GM21367 (cell line): Measurements from ENCODE around the gene C14orf93.
"Not testable (repeated sequence)": the region's sequence is repeated elsewhere in the genome, so short reads cannot be mapped to it uniquely, and the experiment has no call there.

Experiments
- ATAC-seq: cut with Tn5 transposase; IDR thresholded peaks from one replicate; pipeline ENCODE4 v1.9.1; 2021; ENCODE audit not compliant: unreplicated experiment

C14orf93 gene

DNA sequence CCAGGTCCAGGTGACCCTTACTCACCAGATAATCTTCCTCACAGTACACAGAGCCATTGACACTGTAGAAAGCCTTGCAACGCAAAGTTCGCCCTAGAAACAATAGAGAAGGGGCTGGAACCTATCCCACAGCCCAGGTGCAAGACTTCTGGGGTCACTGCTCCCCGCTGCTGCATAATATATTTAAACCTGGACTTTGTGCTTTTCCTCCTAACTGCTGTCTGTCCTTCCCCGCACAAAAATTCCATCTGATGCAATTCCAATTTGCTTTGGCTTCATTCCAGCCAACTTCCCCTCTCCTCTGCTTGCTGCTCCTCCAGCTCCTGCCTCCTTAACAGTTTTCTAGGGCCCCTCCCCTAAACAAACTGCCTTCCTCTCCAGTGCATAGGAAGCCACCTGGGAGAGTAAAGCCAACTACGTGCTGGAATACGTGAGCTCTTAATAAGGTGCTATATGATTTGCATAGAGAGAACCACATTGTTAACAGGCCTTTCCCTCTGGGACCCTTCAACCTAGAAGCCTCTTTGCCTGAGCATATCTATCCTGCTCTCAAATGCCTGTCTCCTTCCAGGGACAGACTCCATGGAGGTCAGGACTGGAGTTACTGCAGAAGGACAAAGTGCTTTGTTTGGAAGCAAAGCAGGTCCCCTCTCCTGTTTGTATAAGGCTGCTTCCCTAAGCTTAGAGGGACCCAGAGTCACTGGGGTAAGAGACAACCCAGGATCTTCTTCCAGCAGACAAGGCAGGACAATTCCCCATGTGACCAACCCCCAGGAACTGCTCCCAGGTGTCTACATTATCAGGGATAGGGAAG is 33.1 kb downstream of the C14orf93 start:
- no peak for ATAC-seq

DNA sequence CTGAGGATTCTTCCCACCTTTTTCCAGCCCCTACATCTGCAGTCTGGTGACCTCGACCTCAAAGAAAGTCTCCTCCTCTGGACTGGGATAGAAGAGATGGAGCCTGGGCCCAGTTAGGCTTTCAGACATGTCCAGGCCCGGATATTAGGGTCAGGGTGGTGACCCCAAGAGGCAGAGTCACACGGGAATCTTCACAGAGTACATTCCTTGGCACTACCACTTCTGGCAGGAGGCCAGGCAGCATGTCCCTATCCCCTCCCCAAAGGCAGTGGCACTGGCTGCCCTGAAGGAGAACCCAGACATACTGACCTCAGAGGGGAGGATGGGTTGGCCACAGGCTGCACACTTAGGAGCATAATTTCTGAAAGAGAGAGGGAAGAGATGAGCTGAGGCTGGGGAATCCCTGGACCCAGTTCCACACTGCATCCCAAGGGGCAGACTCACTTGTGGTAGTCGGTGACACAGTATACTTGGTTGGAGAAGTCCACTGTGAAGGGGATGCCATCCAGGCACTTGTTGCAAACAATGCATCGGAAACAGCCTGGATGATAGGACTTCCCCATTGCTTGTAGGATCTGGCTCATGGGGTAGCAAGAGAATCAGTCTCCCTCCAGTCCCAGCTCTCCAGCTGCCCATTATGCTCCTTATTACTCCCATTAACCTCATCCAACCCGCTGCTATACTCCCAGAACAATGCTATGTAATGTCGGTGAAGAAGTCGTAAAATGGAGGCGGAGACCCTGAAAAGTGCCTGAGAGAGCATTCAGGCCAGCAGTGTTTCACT is 35.2 kb downstream of the C14orf93 start:
- ATAC-seq, result no peak

DNA sequence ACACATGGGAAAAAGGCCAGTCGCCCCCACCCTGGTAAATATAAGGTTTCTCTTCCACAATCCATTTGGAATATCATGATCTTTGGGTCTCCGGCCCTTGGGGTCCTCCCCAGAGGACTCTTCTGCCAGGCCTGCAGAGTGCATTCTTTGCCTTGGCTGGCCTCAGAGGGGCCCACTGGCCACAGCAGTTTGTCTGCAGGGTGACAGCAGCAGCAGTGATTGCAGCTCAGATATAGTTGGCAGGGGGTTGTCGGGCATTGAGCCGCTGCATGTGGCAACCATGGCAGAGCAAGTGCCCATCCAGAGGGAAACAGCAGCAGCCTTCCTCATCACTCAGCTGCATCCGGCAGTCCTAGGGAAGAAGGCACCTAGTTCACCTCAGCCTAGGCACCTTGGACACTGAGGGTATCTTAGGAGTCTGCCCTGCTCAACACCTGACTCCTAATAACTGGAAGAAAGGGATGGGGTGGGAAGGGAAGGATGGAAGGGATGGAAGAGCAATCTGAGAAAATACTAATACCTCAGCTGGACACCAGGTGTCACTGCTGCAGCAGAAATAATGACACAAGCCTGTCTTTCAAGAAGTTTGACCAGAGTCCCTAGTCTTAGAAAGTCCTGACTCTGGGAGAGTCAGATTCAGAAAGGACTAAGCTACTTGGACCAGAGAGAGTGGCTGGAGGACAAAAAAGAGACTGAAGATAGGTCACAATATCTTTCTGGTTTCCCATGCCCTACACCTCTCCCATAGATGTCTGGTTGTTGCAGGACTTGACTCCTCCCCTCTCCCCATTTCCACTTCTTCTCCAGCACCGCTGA is 36.5 kb downstream of the C14orf93 start:
- ATAC-seq, result peak; percentile 50

DNA sequence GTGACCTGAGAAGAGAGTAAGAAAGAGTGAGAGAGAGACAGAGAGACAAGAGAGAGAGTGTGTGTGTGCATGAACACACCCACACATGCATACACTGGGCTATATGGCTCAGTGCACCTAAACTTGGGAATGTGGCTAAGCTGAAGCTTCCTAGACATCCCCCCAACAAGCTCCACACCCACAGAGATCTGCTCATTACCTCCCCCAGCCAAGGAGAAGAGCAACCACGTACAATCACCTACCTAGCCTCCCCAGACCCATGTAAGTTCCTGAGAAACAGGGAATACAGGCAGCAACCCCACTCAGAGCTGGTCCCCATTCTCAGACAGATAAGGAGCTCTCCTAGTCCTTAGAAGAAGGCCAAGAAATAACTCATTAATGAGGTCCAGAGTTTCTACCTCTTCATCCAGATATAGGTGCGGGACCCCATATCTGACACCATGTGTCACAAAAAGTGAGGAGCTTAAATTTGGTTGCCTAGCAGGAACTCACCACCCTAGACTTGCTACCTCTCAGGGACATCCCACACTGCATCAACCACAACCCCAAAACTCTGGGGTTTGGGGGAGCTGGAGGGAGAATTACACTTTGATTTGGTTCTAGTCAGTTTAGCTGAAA is 37.5 kb downstream of the C14orf93 start:
- no peak for ATAC-seq

DNA sequence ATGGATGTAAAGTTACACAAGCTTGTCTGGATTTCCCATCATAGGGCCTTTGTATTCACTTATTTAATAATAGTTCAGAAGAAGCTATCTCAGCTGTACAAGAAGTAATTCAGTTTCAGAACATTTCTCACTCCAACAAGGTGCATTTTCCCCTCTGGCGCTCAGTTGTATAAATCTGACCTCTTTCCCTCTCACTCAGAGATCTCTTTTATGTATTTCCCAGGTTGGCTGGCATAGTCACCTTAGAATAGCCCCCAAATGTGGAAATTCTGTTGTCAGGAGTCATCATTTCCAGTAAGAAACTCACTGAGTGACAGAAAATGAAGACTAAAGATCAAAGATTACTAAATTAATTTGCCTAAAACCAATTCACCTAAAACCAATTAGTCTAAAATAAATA is 38.8 kb downstream of the C14orf93 start:
- no peak for ATAC-seq

DNA sequence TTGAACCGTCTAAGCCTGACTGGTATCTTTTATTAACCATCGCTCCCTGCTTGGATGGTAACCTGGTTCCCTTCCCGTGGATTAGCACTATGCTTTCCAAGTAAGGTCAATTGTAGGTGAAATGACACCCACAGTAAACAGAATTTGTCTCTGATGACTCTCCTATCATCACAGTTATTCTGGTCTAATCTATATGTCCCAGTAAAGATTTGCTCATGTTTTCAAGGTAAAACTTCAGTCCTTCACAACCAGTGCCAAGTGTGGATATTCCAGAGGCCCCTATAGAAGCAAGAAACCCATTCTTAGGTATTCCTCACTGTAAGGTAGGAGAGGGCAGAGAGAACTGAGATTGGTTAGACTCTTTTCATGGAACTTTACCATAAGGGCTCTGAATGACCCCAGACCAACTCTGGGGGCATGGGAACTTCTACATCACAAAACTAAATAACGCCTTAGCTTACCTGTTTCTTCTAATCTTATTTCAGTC is 43.1 kb downstream of the C14orf93 start:
- no peak for ATAC-seq

DNA sequence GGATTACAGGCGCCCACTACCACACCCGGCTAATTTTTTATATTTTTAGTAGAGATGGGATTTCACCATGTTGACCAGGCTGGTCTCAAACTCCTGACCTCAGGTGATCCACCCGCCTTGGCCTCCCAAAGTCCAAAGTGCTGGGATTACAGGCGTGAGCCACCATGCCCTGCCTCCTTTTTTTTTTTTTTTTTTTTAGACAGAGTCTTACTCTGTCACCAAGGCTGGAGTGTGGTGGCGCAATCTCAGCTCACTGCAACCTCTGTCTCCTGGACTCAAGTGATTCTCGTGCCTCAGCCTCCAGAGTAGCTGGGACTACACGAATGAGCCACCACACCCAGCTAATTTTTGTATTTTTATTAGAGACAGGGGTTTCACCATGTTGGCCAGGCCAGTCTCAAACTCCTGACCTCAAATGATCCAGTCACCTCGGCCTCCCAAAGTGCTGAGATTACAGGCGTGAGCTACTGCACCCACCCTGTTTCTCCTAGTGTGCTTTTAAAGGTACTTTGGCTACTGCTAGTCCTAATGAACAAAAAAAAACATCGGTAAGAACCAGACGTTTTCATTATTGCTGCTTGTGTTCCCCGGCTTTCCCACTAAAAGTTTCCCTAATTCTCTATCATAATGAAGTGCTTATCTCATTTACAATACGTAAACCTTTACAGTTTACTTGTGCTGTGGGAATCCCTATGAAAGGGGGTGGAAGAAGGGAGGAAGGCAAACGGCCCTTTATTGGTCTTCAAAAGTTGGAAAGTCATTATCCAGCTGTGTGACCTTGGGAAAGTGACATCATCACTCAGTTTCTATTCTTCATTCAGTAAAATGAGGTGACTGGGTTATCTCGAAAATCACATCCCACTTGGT is 43.8 kb downstream of the C14orf93 start:
- ATAC-seq, result not testable (repeated sequence)

DNA sequence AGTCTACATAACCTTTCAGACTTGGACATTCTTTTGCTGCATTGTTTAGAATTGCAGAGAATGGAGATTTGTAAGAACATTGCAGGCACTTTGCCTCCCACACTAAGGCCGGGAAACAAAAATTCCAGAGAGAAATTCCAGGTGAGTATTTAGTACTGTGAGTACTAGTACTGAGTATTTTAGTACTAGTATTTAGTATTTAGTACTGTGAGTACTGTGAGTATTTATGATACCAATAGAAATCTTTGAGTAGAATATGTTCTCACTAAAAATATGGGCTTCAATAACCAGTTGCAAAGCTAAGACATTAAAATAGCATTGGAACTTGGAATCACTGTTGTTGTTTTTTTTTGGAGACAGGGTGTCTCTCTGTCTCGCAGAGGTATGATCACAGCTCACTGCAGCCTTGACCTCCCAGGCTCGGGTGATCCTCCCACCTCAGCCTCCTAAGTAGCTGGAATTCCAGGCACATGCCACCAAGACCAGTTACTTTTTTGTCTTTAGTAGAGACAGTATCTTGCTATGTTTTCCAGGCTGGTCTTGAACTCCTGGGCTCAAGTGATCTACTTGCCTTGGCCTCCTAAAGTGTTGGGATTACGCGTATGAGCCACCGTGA is 47.8 kb downstream of the C14orf93 start:
- no peak for ATAC-seq

DNA sequence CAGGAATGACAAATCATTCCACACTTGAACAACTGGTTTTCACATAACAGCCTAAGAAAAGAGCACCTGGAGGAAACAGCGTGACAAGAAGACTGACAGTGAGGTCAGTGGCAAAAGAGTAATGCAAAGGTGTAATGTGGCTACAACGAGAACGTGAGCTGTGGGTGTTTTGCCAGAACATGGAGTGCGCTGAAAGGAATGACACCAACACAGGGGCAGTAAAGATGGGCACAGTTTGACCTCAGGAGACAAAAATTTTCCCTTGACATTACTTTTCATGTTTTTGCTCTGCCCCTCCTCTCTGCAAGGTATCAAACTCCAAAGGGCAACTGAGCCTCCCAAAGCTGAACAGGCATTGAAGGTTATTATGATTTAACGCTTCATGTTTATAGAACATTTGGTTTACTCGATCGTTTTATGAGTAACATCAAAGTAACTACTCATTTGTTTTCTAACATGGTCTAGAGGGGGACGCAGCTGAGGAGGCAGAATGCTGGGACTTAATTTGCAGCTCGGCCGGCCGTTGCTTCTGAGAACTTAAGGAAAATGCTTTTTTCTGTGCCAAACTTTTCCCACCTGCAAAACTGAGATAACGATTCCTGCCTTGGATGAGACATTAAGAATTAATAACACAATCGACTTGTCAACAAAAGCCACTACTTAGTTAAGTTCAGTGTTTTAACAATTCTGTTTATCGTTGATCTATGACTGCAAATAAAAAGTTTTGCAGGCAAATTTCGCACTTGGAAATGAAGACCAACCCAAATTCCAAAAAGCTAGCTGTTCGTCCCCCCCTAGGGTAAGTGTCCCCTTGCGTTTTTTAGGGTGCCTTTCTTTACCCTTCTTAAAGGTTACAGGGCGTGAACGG is 54.0 kb downstream of the C14orf93 start:
- ATAC-seq, result no peak

DNA sequence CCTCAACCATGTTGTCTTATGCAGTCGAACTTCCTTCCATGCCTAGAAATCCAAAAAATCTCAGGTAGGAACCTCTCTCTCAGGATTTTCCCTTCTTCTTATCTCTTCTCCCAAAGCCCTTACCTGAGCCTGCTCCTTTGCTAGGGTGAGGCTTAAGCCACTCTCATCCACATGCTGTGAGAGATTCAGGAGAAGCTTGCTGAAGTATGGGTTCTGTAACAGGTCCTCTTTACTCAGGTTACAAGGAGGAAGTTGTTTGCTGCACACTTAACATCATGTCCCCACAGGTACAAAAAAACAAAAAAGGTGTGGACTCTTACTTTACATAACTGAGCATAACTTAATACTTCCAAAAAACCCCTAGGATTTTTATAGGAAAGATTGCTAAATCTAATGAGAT is 57.5 kb downstream of the C14orf93 start:
- ATAC-seq, result no peak

DNA sequence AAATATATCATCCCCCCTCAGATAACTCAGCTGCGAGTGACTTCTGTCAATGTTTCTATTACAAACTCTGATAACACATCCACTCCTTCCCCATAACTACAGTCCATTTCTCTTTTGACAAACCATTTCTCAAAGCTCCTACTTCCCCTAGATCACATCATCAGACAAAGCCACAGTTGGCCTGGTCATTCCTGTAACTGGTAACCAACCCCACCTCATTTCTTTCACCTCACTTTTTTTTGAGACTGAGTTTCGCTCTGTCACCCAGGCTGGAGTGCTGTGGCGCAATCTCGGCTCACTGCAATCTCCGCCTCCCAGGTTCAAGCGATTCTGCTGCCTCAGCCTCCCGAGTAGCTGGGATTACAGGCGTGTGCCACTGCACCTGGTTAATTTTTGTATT is 58.1 kb downstream of the C14orf93 start:
- not testable (repeated sequence) for ATAC-seq

DNA sequence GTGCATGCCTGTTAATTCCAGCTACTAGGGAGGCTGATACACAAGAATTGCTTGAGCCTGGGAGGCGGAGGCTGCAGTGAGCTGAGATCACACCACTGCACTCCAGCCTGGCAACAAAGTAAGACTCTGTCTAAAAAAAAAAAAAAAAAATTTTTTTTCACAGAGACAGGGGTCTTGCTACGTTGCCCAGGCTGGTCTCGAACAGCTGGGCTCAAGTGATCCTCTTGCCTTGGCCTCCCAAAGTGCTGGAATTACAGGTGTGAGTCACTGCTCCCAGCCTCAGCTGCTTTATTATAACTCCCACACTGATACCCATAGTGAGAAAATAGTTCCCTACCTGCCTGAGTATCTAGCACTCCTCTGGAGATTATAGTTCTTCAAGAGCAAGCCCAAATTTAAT is 64.3 kb downstream of the C14orf93 start:
- ATAC-seq, result no peak

DNA sequence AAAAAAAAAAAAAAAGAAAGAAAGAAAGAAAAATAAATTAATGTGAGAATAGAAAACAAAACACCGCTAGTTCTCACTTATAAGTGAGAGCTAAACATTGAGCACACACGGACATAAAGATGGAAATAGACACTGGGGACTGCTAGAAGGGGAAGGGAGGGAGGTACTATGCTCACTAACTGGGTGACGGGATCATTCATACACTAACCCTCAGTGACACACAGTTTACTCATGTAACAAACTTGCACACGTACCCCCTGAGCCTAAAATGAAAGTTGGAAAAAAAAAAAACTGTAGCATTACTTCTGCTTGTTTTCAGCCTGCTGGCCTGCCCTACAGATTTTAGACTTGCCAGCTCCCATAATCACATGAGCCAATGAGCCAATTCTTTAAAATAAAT is 70.3 kb downstream of the C14orf93 start:
- no peak for ATAC-seq
